DND-41 (cell line): ENCODE measurements around the gene ZNF3.

Experiments used
- ATAC-seq: fragments of 200-7000 bp; cut with Tn5 transposase; 3 replicates; pipeline ENCODE4 v1.9.1; 2021; ENCODE audit warnings: low read depth; ENCODE audit not compliant: insufficient read depth
- DNase-seq: peaks from one replicate; pipeline ENCODE4 v3.0.0-alpha.2; 2020
- H2AFZ ChIP-seq: 2 replicates; pipeline ENCODE4 v1.6.0; 2012; ENCODE audit warnings: low read depth, low read length
- H3K27ac ChIP-seq: 2 replicates; pipeline ENCODE4 v1.5.1; 2012; ENCODE audit warnings: low read length, inconsistent platforms
- H3K27me3 ChIP-seq: fragments of 200-600 bp; sonication (generic); 2 replicates; pipeline ENCODE4 v1.6.0; 2012; ENCODE audit warnings: low read length, mild to moderate bottlenecking, inconsistent platforms; ENCODE audit not compliant: insufficient read depth, poor library complexity
- H3K36me3 ChIP-seq: 2 replicates; pipeline ENCODE4 v1.5.1; 2012; ENCODE audit warnings: low read length, inconsistent platforms; ENCODE audit not compliant: insufficient read depth
- H3K4me1 ChIP-seq: 2 replicates; pipeline ENCODE4 v1.5.1; 2012; ENCODE audit warnings: mild to moderate bottlenecking, low read length; ENCODE audit not compliant: insufficient read depth
- H3K4me2 ChIP-seq: 2 replicates; pipeline ENCODE4 v1.6.0; 2012; ENCODE audit warnings: mild to moderate bottlenecking, moderate library complexity, low read length, inconsistent platforms; ENCODE audit not compliant: insufficient read depth
- H3K4me3 ChIP-seq, 2 experiments: fragments of 200-600 bp in 1 of 2; shearing (Covaris generic) in 1 of 2; 2 replicates each; pipeline ENCODE4 v1.5.1; 2012 to 2016; ENCODE audit warnings: inconsistent platforms in 2 of 2, low read length in 2 of 2, mild to moderate bottlenecking in 2 of 2, low read depth in 1 of 2, moderate library complexity in 1 of 2
- H3K79me2 ChIP-seq: 2 replicates; pipeline ENCODE4 v1.6.0; 2012; ENCODE audit warnings: low read length, inconsistent platforms; ENCODE audit not compliant: insufficient read depth
- H3K9ac ChIP-seq: 2 replicates; pipeline ENCODE4 v1.6.0; 2012; ENCODE audit warnings: low read depth, mild to moderate bottlenecking, inconsistent platforms, low read length, moderate library complexity
- H3K9me3 ChIP-seq: 2 replicates; pipeline ENCODE4 v1.5.1; 2012; ENCODE audit warnings: low read length, moderate library complexity, mild to moderate bottlenecking, inconsistent platforms; ENCODE audit not compliant: insufficient read depth, severe bottlenecking
- H4K20me1 ChIP-seq: 2 replicates; pipeline ENCODE4 v1.6.0; 2012; ENCODE audit warnings: low read length; ENCODE audit not compliant: insufficient read depth
- EZH2 ChIP-seq: IDR thresholded peaks from 3 replicates; pipeline ENCODE4 v1.6.1; 2012; ENCODE audit warnings: borderline replicate concordance, low read depth, mild to moderate bottlenecking, moderate library complexity, low read length, inconsistent platforms; ENCODE audit not compliant: severe bottlenecking
- TF ChIP-seq, protein P1 (sequence below): IDR thresholded peaks from 2 replicates; pipeline ENCODE4 v1.5.1; 2012; ENCODE audit warnings: borderline replicate concordance, low read length, moderate library complexity, mild to moderate bottlenecking; ENCODE audit not compliant: poor library complexity, severe bottlenecking; ENCODE audit errors: extremely low read depth

ZNF3 gene

DNA sequence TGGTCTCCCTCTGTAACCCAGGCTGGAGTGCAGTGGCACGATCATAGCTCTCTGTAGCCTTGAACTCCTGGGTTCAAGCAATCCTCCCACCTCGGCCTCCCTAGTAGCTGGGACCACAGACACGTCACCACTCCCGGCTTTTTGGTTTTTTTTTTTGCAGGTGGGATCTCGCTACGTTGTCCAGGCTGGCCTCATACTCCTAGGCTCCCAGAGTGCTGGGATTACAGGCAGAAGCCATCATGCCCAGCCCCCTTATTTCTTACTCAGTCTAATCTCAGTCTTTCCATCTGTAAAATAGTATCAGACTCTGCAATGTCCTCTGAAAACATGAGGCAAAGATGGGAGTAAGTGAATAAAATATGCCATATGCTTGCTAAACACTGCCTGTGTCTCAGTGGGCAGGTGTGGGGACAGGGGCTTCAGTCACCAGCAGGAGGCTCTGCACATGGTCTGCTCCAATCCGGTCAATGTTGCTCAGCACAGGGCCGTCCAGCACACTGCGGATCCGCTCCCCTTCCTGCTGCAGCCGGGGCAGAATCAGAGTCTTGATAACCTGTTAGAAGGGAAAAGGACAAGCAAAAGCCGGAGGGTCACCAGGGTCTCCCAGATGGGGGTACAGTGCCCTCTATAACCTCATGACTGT, 28.1 kb upstream of the ZNF3 start:
- H3K4me1 ChIP-seq, result no peaks in the 10 kb centered on the region
- H3K4me2 ChIP-seq, result no peak overlapping the region
- no peak overlapping the region for H2AFZ ChIP-seq
- ATAC-seq, result no peak
- TF ChIP-seq, protein P1, sequence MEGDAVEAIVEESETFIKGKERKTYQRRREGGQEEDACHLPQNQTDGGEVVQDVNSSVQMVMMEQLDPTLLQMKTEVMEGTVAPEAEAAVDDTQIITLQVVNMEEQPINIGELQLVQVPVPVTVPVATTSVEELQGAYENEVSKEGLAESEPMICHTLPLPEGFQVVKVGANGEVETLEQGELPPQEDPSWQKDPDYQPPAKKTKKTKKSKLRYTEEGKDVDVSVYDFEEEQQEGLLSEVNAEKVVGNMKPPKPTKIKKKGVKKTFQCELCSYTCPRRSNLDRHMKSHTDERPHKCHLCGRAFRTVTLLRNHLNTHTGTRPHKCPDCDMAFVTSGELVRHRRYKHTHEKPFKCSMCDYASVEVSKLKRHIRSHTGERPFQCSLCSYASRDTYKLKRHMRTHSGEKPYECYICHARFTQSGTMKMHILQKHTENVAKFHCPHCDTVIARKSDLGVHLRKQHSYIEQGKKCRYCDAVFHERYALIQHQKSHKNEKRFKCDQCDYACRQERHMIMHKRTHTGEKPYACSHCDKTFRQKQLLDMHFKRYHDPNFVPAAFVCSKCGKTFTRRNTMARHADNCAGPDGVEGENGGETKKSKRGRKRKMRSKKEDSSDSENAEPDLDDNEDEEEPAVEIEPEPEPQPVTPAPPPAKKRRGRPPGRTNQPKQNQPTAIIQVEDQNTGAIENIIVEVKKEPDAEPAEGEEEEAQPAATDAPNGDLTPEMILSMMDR, result peak; percentile 32
- no peak for TF ChIP-seq EZH2
- no peaks in the 10 kb centered on the region for H3K27me3 ChIP-seq
- H3K27ac ChIP-seq, result no peak overlapping the region
- H3K9ac ChIP-seq, result no peak overlapping the region
- H3K4me3 ChIP-seq, result no peak overlapping the region
- no peak for DNase-seq
- no peaks in the 10 kb centered on the region for H3K79me2 ChIP-seq
- H3K36me3 ChIP-seq, result peaks cover 90% of the 10 kb centered on the region
- no peaks in the 10 kb centered on the region for H3K9me3 ChIP-seq
- no peaks in the 10 kb centered on the region; the same call in 1 of the 2 replicates for H4K20me1 ChIP-seq

DNA sequence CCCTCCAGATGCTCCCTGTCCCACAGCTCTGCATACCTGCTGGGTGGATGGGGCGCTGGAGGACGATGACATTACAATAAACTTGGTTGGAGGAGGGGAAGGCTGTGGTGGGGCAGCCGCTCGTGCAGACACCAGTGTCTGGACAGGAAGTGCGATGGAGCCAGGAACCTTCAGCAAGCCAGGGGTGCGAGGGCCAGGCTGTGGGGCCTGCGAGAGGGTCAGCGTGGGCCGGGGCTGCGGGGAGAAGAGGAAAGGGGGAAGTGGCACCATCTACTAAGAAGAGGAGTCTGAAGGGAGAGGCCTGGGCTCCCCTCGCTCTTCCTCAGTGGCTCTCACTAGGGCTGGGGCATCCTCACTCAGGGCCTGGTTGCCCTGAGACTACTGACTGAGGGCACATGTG, 26.4 kb upstream of the ZNF3 start:
- Histone ChIP-seq H3K9ac (no peak overlapping the region), H3K9me3 (no peaks in the 10 kb centered on the region), H3K27me3 (no peaks in the 10 kb centered on the region), H3K36me3 (peaks cover 89% of the 10 kb centered on the region), H3K79me2 (peaks cover 5% of the 10 kb centered on the region; the same call in 1 of the 2 replicates), H4K20me1 (no peaks in the 10 kb centered on the region; the same call in 1 of the 2 replicates), H3K4me3 (no peak overlapping the region), H3K27ac (no peak overlapping the region), H2AFZ (no peak overlapping the region), H3K4me1 (peaks cover 6% of the 10 kb centered on the region), H3K4me2 (no peak overlapping the region)
- no peak for DNase-seq
- ATAC-seq, result 0 out of 3 replicates have a peak, but pooled peaks have one; percentile 7
- TF ChIP-seq, protein P1, result no peak

DNA sequence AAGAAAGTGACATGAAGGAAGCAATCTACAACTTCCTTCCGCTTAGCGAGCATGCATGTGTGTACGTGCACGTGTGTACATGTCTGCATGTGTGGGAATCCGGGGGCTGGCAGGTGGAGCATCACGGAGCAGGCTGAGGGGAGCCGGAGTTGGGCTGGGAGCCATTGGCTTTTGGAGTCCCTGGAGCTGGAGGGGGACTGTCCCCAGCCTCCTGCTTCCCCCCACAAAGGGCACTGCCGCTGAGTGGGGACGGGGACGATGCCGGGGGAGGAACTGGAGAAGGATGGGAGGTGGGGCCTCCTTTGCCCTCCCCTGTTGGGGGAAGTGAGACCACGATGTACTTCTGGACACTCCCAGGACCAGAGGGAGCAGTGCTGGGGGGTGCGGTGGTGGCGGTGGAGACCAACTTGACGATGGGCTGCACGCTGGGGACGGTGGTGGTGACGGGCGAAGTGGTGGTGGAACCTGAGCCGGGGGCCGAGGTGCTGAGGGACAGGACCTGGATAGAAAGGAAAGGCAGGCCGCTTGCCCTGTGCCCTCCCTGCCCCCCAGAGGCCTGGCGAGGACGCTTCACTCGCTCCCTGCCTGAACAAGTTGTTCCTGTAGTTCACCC, 25.7 kb upstream of the ZNF3 start:
- Histone ChIP-seq H3K4me1 (peaks cover 13% of the 10 kb centered on the region), H3K4me2 (no peak overlapping the region), H3K9ac (no peak overlapping the region), H3K9me3 (no peaks in the 10 kb centered on the region), H3K27me3 (no peaks in the 10 kb centered on the region), H4K20me1 (no peaks in the 10 kb centered on the region; the same call in 1 of the 2 replicates), H3K4me3 (no peak overlapping the region), H2AFZ (no peak overlapping the region), H3K79me2 (peaks cover 11% of the 10 kb centered on the region), H3K36me3 (peaks cover 83% of the 10 kb centered on the region), H3K27ac (no peak overlapping the region)
- no peak for ATAC-seq
- no peak for DNase-seq
- TF ChIP-seq, protein P1, result no peak
- TF ChIP-seq EZH2, result no peak
